ENCODE measurements around the gene PGAP6.

PGAP6 gene

DNA sequence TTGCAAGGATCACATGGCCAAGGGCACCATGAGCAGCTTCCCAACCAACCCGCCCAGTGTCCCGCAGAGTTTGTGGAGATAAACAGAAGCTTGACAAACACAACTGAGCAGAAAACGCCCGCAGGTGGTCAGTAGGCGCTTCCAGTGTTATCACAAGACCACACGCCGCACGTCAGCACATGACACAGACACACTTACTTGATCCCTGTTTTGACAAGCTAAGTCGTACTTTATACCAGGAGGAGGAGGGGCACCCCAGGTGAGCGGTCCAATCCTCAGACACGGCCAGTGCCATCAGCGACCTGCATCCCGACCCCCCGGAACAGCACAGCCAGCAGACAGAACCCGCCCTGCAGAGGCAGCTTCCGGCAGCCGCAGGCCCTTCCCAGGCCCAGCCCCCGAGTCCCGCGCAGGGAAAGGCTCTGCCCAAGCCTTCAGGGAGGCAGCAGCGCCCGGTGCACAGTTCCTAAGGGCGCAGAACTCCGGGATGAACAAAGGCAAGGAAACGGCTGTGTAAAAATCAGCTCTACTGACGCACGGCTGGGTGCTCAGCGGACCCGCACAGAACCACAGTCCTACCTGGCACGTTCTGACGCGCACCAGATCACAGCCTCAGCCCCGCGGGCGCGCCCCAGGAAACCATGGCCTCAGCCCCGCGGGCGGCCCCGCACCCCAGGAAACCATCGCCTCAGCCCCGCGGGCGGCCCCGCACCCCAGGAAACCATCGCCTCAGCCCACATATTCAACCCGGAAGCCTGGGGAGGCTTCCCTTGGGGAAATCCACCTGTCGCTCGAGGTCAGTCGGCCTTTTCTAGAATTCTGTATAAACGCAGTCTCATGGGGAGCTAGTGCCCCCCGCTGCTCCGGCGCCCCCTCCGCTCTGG is 57.1 kb downstream of the PGAP6 start:
- TF ChIP-seq, protein P1, sequence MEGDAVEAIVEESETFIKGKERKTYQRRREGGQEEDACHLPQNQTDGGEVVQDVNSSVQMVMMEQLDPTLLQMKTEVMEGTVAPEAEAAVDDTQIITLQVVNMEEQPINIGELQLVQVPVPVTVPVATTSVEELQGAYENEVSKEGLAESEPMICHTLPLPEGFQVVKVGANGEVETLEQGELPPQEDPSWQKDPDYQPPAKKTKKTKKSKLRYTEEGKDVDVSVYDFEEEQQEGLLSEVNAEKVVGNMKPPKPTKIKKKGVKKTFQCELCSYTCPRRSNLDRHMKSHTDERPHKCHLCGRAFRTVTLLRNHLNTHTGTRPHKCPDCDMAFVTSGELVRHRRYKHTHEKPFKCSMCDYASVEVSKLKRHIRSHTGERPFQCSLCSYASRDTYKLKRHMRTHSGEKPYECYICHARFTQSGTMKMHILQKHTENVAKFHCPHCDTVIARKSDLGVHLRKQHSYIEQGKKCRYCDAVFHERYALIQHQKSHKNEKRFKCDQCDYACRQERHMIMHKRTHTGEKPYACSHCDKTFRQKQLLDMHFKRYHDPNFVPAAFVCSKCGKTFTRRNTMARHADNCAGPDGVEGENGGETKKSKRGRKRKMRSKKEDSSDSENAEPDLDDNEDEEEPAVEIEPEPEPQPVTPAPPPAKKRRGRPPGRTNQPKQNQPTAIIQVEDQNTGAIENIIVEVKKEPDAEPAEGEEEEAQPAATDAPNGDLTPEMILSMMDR (IDR thresholded peaks at IDR 0.05; ENCODE audit: low read length, missing control alignments) = no peak
- DNase-seq (ENCODE audit: low read depth) = no peak
- no peak overlapping the region for H3K4me3 ChIP-seq (replicated peaks; ENCODE audit: low read depth, low read length)

DNA sequence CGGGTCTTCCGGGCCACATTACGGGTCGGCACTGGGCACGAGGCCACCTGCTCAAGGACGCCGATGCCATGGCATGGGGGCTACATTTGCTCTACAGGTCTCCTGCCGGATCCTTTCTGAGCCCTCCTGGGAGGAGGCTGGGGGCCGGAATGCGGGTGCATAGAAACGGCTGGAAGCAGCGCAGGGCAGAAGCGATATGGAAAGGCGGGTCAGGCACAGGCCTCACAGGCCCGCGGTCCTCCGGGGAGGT is 57.7 kb downstream of the PGAP6 start:
- no peak for DNase-seq (ENCODE audit: low read depth)
- H3K4me3 ChIP-seq (replicated peaks; ENCODE audit: low read depth, low read length) = no peak overlapping the region
- TF ChIP-seq, protein P1 (IDR thresholded peaks at IDR 0.05; ENCODE audit: low read length, missing control alignments) = no peak

DNA sequence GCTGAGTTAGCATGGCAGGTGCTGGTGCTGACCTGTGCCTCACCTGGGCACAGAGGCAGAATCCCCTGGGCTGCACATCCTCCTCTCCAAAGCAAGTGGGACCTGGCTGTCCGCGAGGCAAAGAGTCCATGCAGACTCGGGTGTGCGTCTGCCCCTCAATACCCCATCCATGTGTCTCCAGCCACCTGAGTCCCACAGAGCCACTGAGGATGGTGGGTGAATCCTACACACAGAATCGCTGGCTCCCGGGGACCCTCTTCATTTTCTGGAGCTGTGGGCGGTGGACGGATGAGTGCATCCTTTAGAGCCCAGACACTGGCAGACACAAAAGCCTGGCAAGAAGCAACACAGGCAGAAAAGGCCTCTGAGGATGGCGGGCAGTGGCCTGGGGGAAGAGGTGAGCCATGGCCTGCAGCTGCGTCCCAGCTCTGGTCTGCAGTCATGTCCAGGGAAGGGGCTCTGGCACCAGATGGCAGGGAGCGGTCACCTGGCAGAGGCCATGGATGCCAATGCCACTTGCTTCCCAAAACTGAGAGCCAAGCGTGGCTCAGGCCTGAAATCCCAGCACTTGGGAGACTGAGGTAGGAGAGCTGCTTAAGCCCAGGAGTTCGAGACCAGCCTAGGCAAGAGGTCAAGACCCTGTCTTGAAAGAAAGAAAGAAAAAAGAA is 59.2 kb downstream of the PGAP6 start:
- no peak overlapping the region for H3K4me3 ChIP-seq (replicated peaks; ENCODE audit: low read depth, low read length)
- DNase-seq (ENCODE audit: low read depth) = no peak
- TF ChIP-seq, protein P1 (IDR thresholded peaks at IDR 0.05; ENCODE audit: low read length, missing control alignments) = no peak

DNA sequence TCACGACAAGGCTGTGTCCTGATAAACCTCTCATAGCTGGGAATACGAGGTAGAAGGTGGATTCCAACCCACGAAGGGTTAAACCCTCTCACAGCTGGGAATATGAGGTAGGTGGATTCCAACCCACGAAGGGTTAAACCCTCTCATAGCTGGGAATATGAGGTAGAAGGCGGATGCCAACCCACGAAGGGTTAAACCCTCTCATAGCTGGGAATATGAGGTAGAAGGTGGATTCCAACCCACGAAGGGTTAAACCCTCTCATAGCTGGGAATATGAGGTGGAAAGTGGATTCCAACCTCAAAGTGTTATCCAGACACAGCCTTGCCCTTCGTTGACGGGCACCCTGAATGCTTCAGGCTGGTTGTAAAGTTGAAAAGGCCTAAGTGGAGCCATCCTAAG is 60.2 kb downstream of the PGAP6 start:
- H3K4me3 ChIP-seq (replicated peaks; ENCODE audit: low read depth, low read length) = no peak overlapping the region
- DNase-seq (ENCODE audit: low read depth) = no peak
- TF ChIP-seq, protein P1 (IDR thresholded peaks at IDR 0.05; ENCODE audit: low read length, missing control alignments) = no peak

Measured in fibroblast of pulmonary artery (primary cell).